MM.1S (cell line): Measurements from ENCODE around the gene GATA5.

ENCODE experiments used
- CTCF ChIP-seq: fragments of 300-600 bp; sonication (generic); IDR thresholded peaks from 2 replicates; pipeline ENCODE4 v1.5.1; 2016; ENCODE audit warnings: antibody characterized with exemption, low read length, mixed read lengths
- EZH2 ChIP-seq: fragments of 300-600 bp; sonication (generic); optimal IDR thresholded peaks from 2 replicates; pipeline ENCODE3; 2017; ENCODE audit warnings: low read depth, mild to moderate bottlenecking, antibody characterized with exemption, low read length, mixed read lengths

DNA sequence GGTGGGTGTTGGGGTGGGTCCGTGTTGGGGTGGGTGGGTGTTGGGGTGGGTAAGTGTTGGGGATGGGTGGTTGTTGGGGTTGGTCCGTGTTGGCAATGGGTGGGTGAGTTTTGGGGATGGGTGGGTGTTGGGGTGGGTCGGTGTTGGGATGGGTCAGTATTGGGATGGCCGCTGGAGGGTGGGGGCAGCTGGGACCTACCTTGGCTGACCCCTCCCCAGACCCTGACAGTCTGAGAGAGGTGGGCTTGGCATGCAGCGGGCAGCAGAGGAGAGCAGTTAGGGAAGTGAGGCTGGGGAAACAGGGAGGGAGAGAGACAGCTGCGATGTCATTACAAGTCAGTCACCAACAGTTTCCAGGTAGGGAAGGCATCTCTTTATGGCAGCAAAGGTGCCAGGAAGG is 23.1 kb upstream of the GATA5 start:
- no peak for TF ChIP-seq EZH2
- TF ChIP-seq CTCF: no peak
